Metanephros (tissue), 2 donors: Measurements from ENCODE around the gene CD86. TPM values are rescaled to one million over a fixed set of nuclear protein-coding genes. Genes with fewer than 3 reads are reported as not detected.

ENCODE experiments used
- small RNA-seq: library from RNA; depleted of rRNA; stranded (forward); fragments of <200 nt; gene quantifications from one replicate; pipeline ENCODE3, GENCODE V24; 2014; ENCODE audit warnings: low replicate concordance
- total RNA-seq: library from RNA; depleted of rRNA; stranded (reverse); fragments of >200 nt; gene quantifications from one replicate; pipeline ENCODE4 v1.2.3, GENCODE V29; 2014

CD86 gene, protein sequence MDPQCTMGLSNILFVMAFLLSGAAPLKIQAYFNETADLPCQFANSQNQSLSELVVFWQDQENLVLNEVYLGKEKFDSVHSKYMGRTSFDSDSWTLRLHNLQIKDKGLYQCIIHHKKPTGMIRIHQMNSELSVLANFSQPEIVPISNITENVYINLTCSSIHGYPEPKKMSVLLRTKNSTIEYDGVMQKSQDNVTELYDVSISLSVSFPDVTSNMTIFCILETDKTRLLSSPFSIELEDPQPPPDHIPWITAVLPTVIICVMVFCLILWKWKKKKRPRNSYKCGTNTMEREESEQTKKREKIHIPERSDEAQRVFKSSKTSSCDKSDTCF
- 5.2 TPM for total RNA-seq

DNA sequence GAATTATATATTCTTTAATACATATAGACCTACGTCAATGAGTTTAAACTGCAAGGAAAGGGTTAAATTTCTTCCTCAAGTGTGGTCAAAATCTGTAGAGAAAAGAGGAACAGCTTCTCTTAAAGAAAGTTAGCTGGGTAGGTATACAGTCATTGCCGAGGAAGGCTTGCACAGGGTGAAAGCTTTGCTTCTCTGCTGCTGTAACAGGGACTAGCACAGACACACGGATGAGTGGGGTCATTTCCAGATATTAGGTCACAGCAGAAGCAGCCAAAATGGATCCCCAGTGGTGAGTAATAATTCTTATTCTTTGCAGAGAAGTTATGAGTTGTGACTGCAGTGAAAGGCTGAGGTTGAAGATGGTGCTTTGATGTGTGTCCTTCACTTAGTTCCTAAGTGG lies at the start of gene CD86:
TSS of gene CD86 (plus strand) at position 148 of the 400 bp plus-strand sequence. CDS start at position 276, 128 bp downstream.

DNA sequence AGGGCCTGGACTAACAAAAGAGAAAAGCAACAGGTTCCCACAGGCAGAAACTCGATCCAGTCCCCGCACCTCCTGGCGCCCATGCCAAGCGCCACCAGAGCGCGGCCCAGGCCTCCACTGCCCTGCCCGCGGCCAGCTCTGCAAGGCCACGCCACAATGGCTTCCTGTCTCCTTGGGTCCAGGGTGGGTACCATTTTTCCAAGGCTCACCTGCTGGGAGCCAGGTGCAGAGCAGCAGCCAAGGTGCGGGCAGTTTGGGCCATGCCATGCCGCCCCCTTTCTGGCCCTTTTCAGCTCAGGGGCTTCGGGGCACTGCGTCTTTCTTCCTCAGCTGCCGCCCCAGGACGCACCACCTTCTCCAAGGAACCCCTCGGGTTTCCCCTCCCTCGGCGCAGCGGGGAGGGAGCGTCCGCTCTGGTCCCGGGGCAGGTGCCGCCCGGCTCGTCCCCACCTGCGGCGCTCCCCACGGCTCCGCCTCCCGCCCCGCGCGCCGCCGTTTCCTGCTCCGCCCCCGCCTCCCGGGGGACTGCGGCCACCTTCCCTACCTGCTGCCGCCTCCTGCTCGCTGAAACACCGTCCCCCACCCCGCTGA lies 33.3 kb upstream of the CD86 start, which contains the start of gene ILDR1:
TSS of gene ILDR1 (minus strand) at position 437 of the 591 bp plus-strand sequence. CDS start at position 267, 170 bp downstream.

Small RNAs within 50 kb of the gene (small RNA-seq; reads per million reads assigned to genes)
- gene RF00019 = not detected

Other genes starting within 250 kb of the CD86 start
- gene IQCB1, start 220.3 kb upstream of the CD86 start, total RNA-seq = 29.4 TPM
- gene EAF2, start 220.2 kb upstream of the CD86 start, total RNA-seq = 16.2 TPM
- 23.4 TPM for gene SLC15A2, start 161.0 kb upstream of the CD86 start, total RNA-seq
- gene ILDR1, start 33.1 kb upstream of the CD86 start, total RNA-seq = 6.4 TPM
- gene CASR, start 128.3 kb downstream of the CD86 start, total RNA-seq = 24.4 TPM